Loucy (cell line): Measurements from ENCODE around the gene CXCL3.

Experiments
- CTCF ChIP-seq: fragments of 200-600 bp; sonication (generic); conservative IDR thresholded peaks from 2 replicates; pipeline ENCODE4 v1.5.1; 2014; ENCODE audit warnings: mild to moderate bottlenecking, antibody characterized with exemption, low read length
- EZH2phosphoT487 ChIP-seq: fragments of 200-600 bp; IDR thresholded peaks from 2 replicates; pipeline ENCODE4 v1.6.1; 2018; ENCODE audit warnings: antibody characterized with exemption, mild to moderate bottlenecking, moderate library complexity, borderline replicate concordance

- TF ChIP-seq CTCF (no peak), EZH2phosphoT487 (no peak)
Observed at GRCh38 chr4:74073358-74073757, 34.9 kb upstream of the CXCL3 start.
